OCI-LY7 (cell line): Measurements from ENCODE around the gene EIF4E2. TPM values are rescaled to one million over a fixed set of nuclear protein-coding genes. Genes with fewer than 3 reads are reported as not detected.

ENCODE experiments used
- BruUV-seq: library from RNA; stranded (reverse); fragments of 400-500 nt; replicated peaks from 2 replicates; lab custom pipeline; 2021; lab: Mats Ljungman, UMichigan
- CTCF ChIA-PET: fragments of 300-600 bp; sonication (Branson Sonifier 250); formaldehyde crosslinking; loops from one replicate; lab custom pipeline; 2022; ENCODE audit warnings: antibody characterized with exemption; ENCODE audit not compliant: unreplicated experiment; lab: Charles Lee
- POLR2A ChIA-PET: fragments of 300-600 bp; sonication (Branson Sonifier 250); formaldehyde crosslinking; loops from one replicate; lab custom pipeline; 2022; ENCODE audit warnings: antibody characterized with exemption; lab: Charles Lee
- DNase-seq: peaks from one replicate; pipeline ENCODE4 v3.0.0-alpha.2; 2015; ENCODE audit warnings: low spot score
- H2AFZ ChIP-seq: fragments of 200-600 bp; sonication (generic), shearing (Covaris generic); 2 replicates; pipeline ENCODE4 v1.6.1; 2014; ENCODE audit warnings: mild to moderate bottlenecking, antibody characterized with exemption, low read length, moderate library complexity
- H3K27ac ChIP-seq: fragments of 200-600 bp; sonication (generic); 2 replicates; pipeline ENCODE4 v1.5.1; 2014; ENCODE audit warnings: mixed run types, low read depth, mild to moderate bottlenecking, moderate library complexity, low read length, inconsistent platforms; ENCODE audit not compliant: poor library complexity, severe bottlenecking
- H3K36me3 ChIP-seq: fragments of 200-600 bp; sonication (generic); 2 replicates; pipeline ENCODE4 v1.6.1; 2014; ENCODE audit warnings: mild to moderate bottlenecking, antibody characterized with exemption, low read length, moderate library complexity, mixed read lengths; ENCODE audit not compliant: insufficient read depth
- H3K4me1 ChIP-seq: fragments of 200-600 bp; sonication (generic); 2 replicates; pipeline ENCODE4 v1.5.1; 2014; ENCODE audit warnings: mild to moderate bottlenecking, low read length; ENCODE audit not compliant: insufficient read depth, poor library complexity, severe bottlenecking
- H3K4me2 ChIP-seq: fragments of 200-600 bp; sonication (generic); 2 replicates; pipeline ENCODE4 v1.6.1; 2014; ENCODE audit warnings: mild to moderate bottlenecking, low read length
- H3K4me3 ChIP-seq: fragments of 200-600 bp; sonication (generic); 2 replicates; pipeline ENCODE4 v1.5.1; 2014; ENCODE audit warnings: mild to moderate bottlenecking, low read depth, low read length; ENCODE audit not compliant: poor library complexity, severe bottlenecking
- H3K79me2 ChIP-seq: fragments of 200-600 bp; sonication (generic); 2 replicates; pipeline ENCODE4 v1.6.1; 2016; ENCODE audit warnings: low read depth, mild to moderate bottlenecking, low read length, moderate library complexity, mixed read lengths; ENCODE audit not compliant: insufficient read depth
- H3K9me2 ChIP-seq: fragments of 200-600 bp; sonication (generic); 2 replicates; pipeline ENCODE4 v1.6.1; 2016; ENCODE audit warnings: mild to moderate bottlenecking, low read length, mixed read lengths; ENCODE audit not compliant: insufficient read depth
- H3K9me3 ChIP-seq: fragments of 200-600 bp; sonication (generic); 2 replicates; pipeline ENCODE4 v1.6.1; 2014; ENCODE audit warnings: mild to moderate bottlenecking, mixed run types, low read length, mixed read lengths
- H4K20me1 ChIP-seq: fragments of 200-600 bp; sonication (generic); 2 replicates; pipeline ENCODE4 v1.6.1; 2014; ENCODE audit warnings: mild to moderate bottlenecking, antibody characterized with exemption, low read length, moderate library complexity, mixed read lengths; ENCODE audit not compliant: insufficient read depth
- CTCF ChIP-seq: fragments of 200-600 bp; sonication (generic); conservative IDR thresholded peaks from 2 replicates; pipeline ENCODE4 v1.5.1; 2014; ENCODE audit warnings: mild to moderate bottlenecking, antibody characterized with exemption, low read length, moderate library complexity, mixed read lengths
- EZH2phosphoT487 ChIP-seq: fragments of 200-600 bp; sonication (generic); IDR thresholded peaks from 2 replicates; pipeline ENCODE4 v1.6.1; 2018; ENCODE audit warnings: low read depth, borderline replicate concordance, mild to moderate bottlenecking, mixed run types, antibody characterized with exemption, low read length, moderate library complexity, mixed read lengths
- intact Hi-C: fragments of 100-400 bp; cut with micrococcal nuclease; formaldehyde crosslinking; loops from one replicate; pipeline ENCODE4 v1.10.0; 2022; ENCODE audit not compliant: unreplicated experiment
- total RNA-seq, 2 experiments: library from RNA; depleted of rRNA in 1 of 2; stranded (reverse); fragments of >200 nt in 1 of 2; shearing (Covaris generic) in 1 of 2; gene quantifications; 2 replicates each; pipeline ENCODE4 v1.2.3, GENCODE V29; 2014 to 2022

The EIF4E2 gene
- total RNA-seq, 2 experiments from 2014 or later, result 59.9 to 76.3 TPM

DNA sequence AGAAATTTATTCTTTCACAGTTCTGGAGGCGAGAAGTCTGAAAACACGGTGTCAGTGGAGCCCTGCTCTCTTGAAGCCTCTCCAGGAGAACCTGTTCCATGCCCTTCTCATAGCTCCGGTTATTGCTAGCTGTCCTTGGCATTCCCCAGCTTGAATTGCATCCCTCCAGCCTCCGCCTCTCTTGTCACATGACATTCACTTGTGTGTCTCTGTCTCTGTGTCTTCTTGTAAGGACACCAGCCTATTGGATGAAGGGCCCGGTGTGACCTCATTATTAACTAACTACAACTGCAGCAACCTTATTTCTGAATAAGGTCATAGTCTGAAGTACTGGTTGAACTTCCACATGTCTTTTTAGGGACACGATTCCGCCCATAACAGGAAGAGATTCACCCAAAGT is 34.9 kb upstream of the EIF4E2 start:
- no TSS peak for BruUV-seq
- H2AFZ ChIP-seq, result no peak overlapping the region
- POLR2A ChIA-PET, result interaction anchor here (0.7 kb wide), 1 partner anchor 22 kb away, joined by 6 read pairs; no protein-coding TSS in a partner anchor
- no peaks in the 10 kb centered on the region for H3K79me2 ChIP-seq
- TF ChIP-seq EZH2phosphoT487 (no peak), CTCF (no peak)
- intact Hi-C loops, result no loop called here
- no peaks in the 10 kb centered on the region for H3K4me1 ChIP-seq
- no peak overlapping the region for H3K27ac ChIP-seq
- H3K4me3 ChIP-seq, result no peak overlapping the region
- CTCF ChIA-PET, result interaction anchor here (0.9 kb wide), 1 partner anchor 72 kb away, joined by 3 read pairs; no protein-coding TSS in a partner anchor
- no peaks in the 10 kb centered on the region for H3K9me3 ChIP-seq
- H4K20me1 ChIP-seq, result no peaks in the 10 kb centered on the region
- H3K9me2 ChIP-seq, result no peaks in the 10 kb centered on the region
- no peaks in the 10 kb centered on the region for H3K36me3 ChIP-seq
- DNase-seq, result no peak
- H3K4me2 ChIP-seq, result no peak overlapping the region

- H3K79me2 ChIP-seq, result no peaks in the 10 kb centered on the region
- ChIA-PET CTCF (interaction anchor here (0.7 kb wide), 1 partner anchor 938 kb away, joined by 3 read pairs; no protein-coding TSS in a partner anchor), POLR2A (interaction anchor here (0.6 kb wide), 1 partner anchor 146 kb away, joined by 4 read pairs; no protein-coding TSS in a partner anchor)
- no peak for DNase-seq
- no peaks in the 10 kb centered on the region for H4K20me1 ChIP-seq
- BruUV-seq, result no TSS peak
- no peaks in the 10 kb centered on the region for H3K36me3 ChIP-seq
- no peak overlapping the region for H2AFZ ChIP-seq
- H3K4me3 ChIP-seq, result no peak overlapping the region
- intact Hi-C loops, result no loop called here
- no peak for TF ChIP-seq EZH2phosphoT487
- no peak for TF ChIP-seq CTCF
- no peaks in the 10 kb centered on the region for H3K9me2 ChIP-seq
- H3K9me3 ChIP-seq, result no peaks in the 10 kb centered on the region
- no peak overlapping the region for H3K4me2 ChIP-seq
- H3K4me1 ChIP-seq, result no peaks in the 10 kb centered on the region
- no peak overlapping the region for H3K27ac ChIP-seq
These were observed 33.9 kb upstream of the EIF4E2 start for GRCh38 chr2:232516551-232516950.

DNA sequence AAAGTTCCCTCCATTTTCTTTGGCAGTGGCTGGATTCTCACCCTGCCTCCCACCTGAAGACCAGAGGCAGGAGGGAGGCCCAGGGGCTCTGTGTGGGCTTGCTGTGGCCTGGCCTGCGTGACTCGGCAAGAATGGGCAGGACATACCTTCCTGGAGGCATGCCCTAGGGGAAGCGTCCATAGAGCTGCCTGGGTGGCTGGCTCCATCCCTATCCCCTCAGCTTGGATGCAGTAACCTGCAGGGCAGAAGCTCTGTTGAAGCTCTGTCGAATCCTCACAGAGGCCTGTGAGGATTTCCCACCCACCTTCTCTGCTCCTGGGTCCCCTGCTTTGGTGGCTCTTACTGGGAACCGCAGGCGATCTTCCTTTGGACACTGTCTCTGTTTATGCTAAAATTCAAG is 31.6 kb upstream of the EIF4E2 start:
- no TSS peak for BruUV-seq
- Histone ChIP-seq H3K9me3 (no peaks in the 10 kb centered on the region), H3K4me1 (no peaks in the 10 kb centered on the region), H4K20me1 (no peaks in the 10 kb centered on the region), H3K79me2 (no peaks in the 10 kb centered on the region), H3K4me3 (no peak overlapping the region), H3K36me3 (no peaks in the 10 kb centered on the region), H2AFZ (no peak overlapping the region), H3K27ac (no peak overlapping the region), H3K9me2 (no peaks in the 10 kb centered on the region), H3K4me2 (no peak overlapping the region)
- POLR2A ChIA-PET, result no interaction called here
- no peak for DNase-seq
- intact Hi-C loops, result no loop called here
- CTCF ChIA-PET, result no interaction called here
- TF ChIP-seq EZH2phosphoT487, result no peak
- TF ChIP-seq CTCF, result no peak
